ENCODE results near the gene PDIA5. TPM values are rescaled to one million over a fixed set of nuclear protein-coding genes. Genes with fewer than 3 reads are reported as not detected.

Gene PDIA5
- total RNA-seq, 1 experiment from 2014 or later, result 50.8 TPM

- Histone ChIP-seq H3K27me3 (ENCODE audit: insufficient read depth, low read length) (peaks cover 4% of the 10 kb centered on the region; the same call in 1 of the 2 replicates), H3K9me3 (ENCODE audit: control insufficient read depth in 1 of 2, insufficient read depth in 1 of 2, low read depth in 1 of 2, low read length in 2 of 2) (no peaks in the 10 kb centered on the region), H3K4me2 (ENCODE audit: low read length) (no peak overlapping the region), H3K79me2 (ENCODE audit: insufficient read depth, low read length) (no peaks in the 10 kb centered on the region), H2AFZ (ENCODE audit: low read depth, low read length, poor library complexity, severe bottlenecking) (no peak overlapping the region), H3K9ac (ENCODE audit: low read length) (no peak overlapping the region), H4K20me1 (ENCODE audit: insufficient read depth) (no peaks in the 10 kb centered on the region), H3K9me2 (ENCODE audit: insufficient read depth) (no peaks in the 10 kb centered on the region), H3K4me1 (ENCODE audit: control insufficient read depth in 1 of 2, insufficient read depth in 2 of 2, low read length in 2 of 2) (no peaks in the 10 kb centered on the region), H3K4me3 (replicated peaks in 1 of 2; ENCODE audit: low read depth in 1 of 2, low read length in 2 of 2) (no peak overlapping the region), H3K27ac (ENCODE audit: low read depth, low read length) (no peak overlapping the region), H3K36me3 (ENCODE audit: control insufficient read depth in 1 of 2, insufficient read depth in 2 of 2, low read length in 2 of 2) (no peaks in the 10 kb centered on the region)
- intact Hi-C loops (cut with micrococcal nuclease), result no loop called here
- ATAC-seq, result no peak
- no TSS peak for BruUV-seq (replicated peaks)
- POLR2A ChIA-PET, result interaction anchor here (0.8 kb wide), 1 partner anchor 10 kb away, joined by 3 read pairs; no protein-coding TSS in a partner anchor
- no peak for DNase-seq (ENCODE audit: low read depth, low spot score)
- RAD21 ChIA-PET (ENCODE audit: low non-redundant PET in 1 of 2, low total read pairs in 2 of 2, uncharacterized antibody in 2 of 2, unreplicated experiment in 2 of 2), result no interaction called here
- CTCF ChIA-PET, result no interaction called here
- TF ChIP-seq CEBPB (IDR thresholded peaks at IDR 0.05; ENCODE audit: low read depth), result no peak
- TF ChIP-seq, protein P1, sequence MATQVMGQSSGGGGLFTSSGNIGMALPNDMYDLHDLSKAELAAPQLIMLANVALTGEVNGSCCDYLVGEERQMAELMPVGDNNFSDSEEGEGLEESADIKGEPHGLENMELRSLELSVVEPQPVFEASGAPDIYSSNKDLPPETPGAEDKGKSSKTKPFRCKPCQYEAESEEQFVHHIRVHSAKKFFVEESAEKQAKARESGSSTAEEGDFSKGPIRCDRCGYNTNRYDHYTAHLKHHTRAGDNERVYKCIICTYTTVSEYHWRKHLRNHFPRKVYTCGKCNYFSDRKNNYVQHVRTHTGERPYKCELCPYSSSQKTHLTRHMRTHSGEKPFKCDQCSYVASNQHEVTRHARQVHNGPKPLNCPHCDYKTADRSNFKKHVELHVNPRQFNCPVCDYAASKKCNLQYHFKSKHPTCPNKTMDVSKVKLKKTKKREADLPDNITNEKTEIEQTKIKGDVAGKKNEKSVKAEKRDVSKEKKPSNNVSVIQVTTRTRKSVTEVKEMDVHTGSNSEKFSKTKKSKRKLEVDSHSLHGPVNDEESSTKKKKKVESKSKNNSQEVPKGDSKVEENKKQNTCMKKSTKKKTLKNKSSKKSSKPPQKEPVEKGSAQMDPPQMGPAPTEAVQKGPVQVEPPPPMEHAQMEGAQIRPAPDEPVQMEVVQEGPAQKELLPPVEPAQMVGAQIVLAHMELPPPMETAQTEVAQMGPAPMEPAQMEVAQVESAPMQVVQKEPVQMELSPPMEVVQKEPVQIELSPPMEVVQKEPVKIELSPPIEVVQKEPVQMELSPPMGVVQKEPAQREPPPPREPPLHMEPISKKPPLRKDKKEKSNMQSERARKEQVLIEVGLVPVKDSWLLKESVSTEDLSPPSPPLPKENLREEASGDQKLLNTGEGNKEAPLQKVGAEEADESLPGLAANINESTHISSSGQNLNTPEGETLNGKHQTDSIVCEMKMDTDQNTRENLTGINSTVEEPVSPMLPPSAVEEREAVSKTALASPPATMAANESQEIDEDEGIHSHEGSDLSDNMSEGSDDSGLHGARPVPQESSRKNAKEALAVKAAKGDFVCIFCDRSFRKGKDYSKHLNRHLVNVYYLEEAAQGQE (IDR thresholded peaks at IDR 0.05; ENCODE audit: low read depth), result no peak
- no peak for TF ChIP-seq YY1 (IDR thresholded peaks at IDR 0.05; ENCODE audit: extremely low read depth, insufficient replicate concordance, low read depth, low read length)
- TF ChIP-seq RAD21 (IDR thresholded peaks at IDR 0.05; ENCODE audit: low read depth), result no peak
- TF ChIP-seq CBX3 (IDR thresholded peaks at IDR 0.05; ENCODE audit: low read depth), result no peak
- TF ChIP-seq SIN3A (IDR thresholded peaks at IDR 0.05; ENCODE audit: low read depth), result no peak
- TF ChIP-seq ZNF274 (IDR thresholded peaks at IDR 0.05; ENCODE audit: low read depth, low read length), result no peak
- TF ChIP-seq EZH2phosphoT487 (IDR thresholded peaks at IDR 0.05; ENCODE audit: borderline replicate concordance), result no peak
- TF ChIP-seq CTCF (IDR thresholded peaks at IDR 0.05 in 2 of 3, conservative IDR thresholded peaks at IDR 0.05 in 1 of 3; ENCODE audit: borderline replicate concordance in 1 of 3, insufficient read depth in 1 of 3, low read depth in 2 of 3, low read length in 2 of 3), result no peak
- TF ChIP-seq ZFX (IDR thresholded peaks at IDR 0.05), result no peak
- TF ChIP-seq, protein P2, sequence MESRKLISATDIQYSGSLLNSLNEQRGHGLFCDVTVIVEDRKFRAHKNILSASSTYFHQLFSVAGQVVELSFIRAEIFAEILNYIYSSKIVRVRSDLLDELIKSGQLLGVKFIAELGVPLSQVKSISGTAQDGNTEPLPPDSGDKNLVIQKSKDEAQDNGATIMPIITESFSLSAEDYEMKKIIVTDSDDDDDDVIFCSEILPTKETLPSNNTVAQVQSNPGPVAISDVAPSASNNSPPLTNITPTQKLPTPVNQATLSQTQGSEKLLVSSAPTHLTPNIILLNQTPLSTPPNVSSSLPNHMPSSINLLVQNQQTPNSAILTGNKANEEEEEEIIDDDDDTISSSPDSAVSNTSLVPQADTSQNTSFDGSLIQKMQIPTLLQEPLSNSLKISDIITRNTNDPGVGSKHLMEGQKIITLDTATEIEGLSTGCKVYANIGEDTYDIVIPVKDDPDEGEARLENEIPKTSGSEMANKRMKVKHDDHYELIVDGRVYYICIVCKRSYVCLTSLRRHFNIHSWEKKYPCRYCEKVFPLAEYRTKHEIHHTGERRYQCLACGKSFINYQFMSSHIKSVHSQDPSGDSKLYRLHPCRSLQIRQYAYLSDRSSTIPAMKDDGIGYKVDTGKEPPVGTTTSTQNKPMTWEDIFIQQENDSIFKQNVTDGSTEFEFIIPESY (IDR thresholded peaks at IDR 0.05; ENCODE audit: extremely low read depth, insufficient replicate concordance, low read length), result no peak
- no peak for TF ChIP-seq ELF1 (IDR thresholded peaks at IDR 0.05; ENCODE audit: borderline replicate concordance, low read depth)
- TF ChIP-seq JUND (IDR thresholded peaks at IDR 0.05), result no peak
- no peak for TF ChIP-seq MAX (IDR thresholded peaks at IDR 0.05)
- TF ChIP-seq POLR2A (IDR thresholded peaks at IDR 0.05; ENCODE audit: borderline replicate concordance, extremely low read depth, insufficient read depth, insufficient read length), result no peak
- no peak for TF ChIP-seq SRF (IDR thresholded peaks at IDR 0.05; ENCODE audit: low read depth)
- no peak for TF ChIP-seq SP1 (IDR thresholded peaks at IDR 0.05; ENCODE audit: low read depth)
- no peak for TF ChIP-seq EGR1 (IDR thresholded peaks at IDR 0.05; ENCODE audit: low read depth)
These were observed 16.2 kb upstream of the PDIA5 start for GRCh38 chr3:123050666-123051065.

Measured in HCT116 (cell line).